Activated CD4-positive, alpha-beta T cell treated with anti-CD3 and anti-CD28 coated beads, Interleukin-2, amount 50 U/mL, for 48 hours (primary cell): Measurements from ENCODE around the gene KCNK5.

Experiments
- DNase-seq, 2 experiments: peaks; one replicate each; pipeline ENCODE4 v3.0.0-alpha.2; 2020

Gene KCNK5

GRCh38 chr6:39228992-39229767 lies at the start of gene KCNK5:
TSS of gene KCNK5 (minus strand) at chr6:39229475. CDS start at chr6:39229111, 364 bp downstream.
- DNase-seq: peak; percentile 85 to 87

- no peak for DNase-seq
These were observed 47.2 kb upstream of the KCNK5 start for GRCh38 chr6:39276379-39276995.

- DNase-seq: no peak
These were observed 45.6 kb upstream of the KCNK5 start for GRCh38 chr6:39274903-39275302.

- no peak for DNase-seq
These were observed 45.2 kb upstream of the KCNK5 start for GRCh38 chr6:39274471-39274870.

DNA sequence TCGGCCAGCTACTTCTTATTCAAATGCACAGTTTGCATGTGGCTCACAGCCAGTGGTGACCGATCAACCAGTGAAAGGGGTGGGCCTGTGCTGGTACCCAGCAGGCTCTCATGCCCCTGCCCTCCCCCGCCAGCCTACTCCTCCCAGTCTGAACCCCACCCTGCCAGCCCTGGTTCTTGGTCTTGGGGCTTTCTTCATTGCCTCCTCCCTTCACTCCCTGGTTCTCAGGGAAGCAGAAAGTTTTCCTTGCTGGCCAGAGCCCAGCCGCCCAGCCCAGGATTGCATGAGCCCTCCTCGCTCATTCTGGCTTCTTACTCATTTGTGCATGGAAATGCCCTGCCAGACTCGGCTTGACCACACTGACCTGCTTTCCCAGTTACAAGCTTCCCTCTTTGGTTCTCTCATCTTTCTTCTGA lies 44.1 kb upstream of the KCNK5 start:
- no peak for DNase-seq

DNA sequence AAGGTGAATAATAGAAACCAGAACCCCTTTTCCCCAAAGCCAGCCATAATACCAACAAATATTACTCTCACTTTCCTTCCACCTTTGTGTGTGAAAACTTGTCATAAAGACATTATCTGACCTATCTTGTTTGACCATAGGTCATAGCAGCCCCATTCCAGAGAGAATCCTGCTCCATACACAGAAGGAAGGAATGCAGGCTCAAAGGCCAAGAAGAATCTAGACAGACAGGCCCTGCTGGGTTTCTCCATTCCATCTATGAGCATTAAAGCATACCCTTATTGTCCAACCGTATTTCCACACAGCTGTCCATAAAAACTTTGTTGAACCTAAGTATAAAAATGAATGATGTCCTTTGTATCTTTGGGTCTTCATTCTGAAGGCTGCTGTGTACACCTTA lies 40.7 kb upstream of the KCNK5 start:
- DNase-seq: no peak

DNA sequence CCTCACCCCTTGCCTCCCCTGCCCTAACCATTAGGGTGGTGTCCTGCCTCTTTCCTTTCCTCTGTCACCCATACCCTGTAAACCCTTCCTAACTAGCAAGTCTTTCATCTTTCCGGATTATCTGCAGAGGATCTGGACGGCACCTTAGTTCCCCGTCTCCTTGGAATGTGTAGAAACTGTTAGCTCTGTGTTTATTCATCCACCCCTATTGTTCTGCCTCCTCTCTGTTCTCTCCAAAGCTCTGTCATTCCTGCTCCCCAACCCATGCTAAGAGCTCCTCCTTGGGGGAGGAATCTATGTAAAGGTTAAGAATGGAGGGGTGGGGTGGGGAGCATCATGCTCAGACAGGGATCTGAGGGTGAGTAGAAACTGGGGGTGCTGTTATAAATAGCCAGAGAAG lies 39.4 kb upstream of the KCNK5 start:
- DNase-seq: no peak

DNA sequence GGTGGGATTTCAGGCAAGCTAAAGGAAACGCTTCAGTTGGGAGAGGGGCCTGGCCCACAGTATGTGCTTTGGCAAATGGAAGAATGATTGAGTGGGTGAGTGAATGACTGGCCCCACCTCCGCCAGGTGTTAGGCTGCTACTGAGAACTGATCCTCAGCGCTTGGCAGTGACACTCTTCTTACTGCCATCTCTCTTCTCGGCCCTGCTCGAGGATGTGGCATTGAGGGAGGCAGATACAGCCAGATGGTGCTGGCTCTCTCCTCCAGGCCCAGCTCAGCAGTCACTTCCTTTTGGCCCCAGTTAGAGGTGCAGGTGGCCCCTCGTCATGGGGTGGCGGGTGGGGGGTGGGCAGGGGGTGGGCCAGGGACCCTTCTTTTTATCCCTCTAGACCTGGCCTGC lies 38.9 kb upstream of the KCNK5 start:
- no peak for DNase-seq

DNA sequence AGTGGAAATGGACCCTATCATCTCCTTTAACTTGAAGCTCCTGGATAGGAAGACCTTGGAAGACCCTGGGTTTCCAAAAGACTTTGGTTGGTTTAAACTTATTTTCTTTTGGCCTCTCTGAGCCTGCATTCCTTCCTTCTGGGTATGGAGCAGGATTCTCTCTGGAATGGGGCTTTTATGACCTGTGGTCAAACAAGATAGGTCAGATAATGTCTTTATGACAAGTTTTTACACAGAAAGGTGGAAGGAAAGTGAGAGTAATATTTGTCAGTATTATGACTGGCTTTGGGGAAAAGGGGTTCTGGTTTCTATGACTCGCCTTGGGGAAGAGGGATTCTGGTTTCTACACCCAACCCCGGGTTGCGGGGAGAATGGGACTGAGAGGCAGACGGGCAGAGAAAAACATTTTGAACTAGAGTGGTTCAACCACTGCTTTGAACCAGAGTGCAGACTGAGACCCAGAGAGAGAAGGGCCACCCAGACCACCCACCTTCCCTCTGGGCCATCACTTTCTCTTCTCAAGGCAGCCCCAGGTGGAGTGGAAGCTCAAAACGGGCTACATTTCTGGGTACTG lies 37.6 kb upstream of the KCNK5 start:
- DNase-seq: peak; percentile 5 to 14

GRCh38 chr6:39266375-39266774 lies 37.1 kb upstream of the KCNK5 start:
- DNase-seq: no peak

DNA sequence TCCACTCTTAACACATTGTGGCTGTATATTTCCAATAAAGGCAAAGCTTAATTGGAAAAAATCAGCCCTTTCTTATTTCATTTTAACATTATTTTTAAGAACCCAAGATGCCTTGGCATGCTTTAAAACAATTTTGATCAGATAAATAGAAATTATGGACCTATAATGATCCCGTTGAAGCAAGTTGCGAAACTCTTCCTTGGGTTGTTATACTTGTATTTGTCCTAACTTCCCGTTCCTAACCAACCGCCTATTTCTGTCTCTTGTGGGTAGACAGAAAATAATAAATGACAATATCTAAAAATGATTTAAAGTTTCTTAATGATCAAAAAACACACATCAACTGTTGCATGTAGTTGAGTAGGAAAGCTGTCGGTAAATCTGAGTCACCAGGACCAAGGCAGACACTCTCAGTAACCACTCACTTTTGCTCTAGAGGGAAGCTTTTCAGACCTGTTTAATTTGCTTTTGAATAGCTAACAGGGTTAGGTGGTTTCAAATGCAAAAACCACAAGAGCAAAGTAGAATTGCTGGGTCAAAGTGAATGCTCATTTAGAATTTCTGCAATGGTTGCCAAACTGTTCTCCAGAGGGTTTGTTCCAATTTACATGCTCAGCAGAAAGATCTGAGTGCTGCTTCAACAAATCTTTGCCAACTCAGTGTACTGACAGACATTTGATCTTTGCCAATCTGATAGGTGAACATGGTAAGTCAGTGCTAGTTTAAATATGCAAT lies 34.2 kb upstream of the KCNK5 start:
- no peak for DNase-seq

GRCh38 chr6:39261751-39262150 lies 32.5 kb upstream of the KCNK5 start:
- DNase-seq: no peak

DNA sequence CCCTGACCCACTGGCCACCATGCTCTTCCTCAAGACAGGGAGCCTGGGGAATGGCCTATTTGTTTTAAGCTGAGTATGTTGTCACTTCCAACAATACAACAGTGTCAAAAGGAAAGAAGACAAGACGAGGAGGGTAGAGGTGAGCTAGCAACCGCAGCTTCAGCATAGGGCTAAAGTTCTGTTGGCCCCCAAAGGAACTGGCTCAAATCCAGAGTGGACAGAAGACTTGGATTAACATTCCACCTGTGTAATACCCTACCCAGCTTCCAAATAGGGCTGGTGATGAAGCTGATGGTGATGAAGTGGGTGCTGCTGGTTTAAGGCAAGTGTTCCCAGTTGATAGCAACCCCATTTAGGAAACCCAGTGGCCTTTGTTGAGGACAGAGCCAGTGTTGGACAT lies 31.7 kb upstream of the KCNK5 start:
- DNase-seq: no peak

DNA sequence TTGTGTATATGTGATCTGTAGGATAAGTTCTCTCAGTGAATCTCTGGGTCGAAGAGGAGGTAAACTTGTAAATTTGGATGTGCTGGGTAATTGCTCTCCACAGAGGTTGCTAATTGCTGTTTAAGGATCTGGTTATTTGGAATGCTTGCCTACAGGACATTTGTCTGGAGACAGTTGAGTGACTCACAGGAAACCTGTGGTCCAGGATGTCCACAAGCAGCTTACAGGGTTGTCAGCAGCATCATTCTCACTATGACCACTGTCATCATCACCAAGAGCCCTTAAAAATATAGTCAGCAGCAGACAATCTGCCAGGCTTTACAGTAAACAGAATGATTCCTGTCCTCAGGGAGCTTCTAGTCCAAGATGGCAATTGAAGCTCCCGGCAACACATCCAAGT lies 31.2 kb upstream of the KCNK5 start:
- DNase-seq: no peak

- DNase-seq: no peak
These were observed 27.1 kb upstream of the KCNK5 start for GRCh38 chr6:39256294-39256940.

GRCh38 chr6:39254999-39255535 lies 25.8 kb upstream of the KCNK5 start:
- no peak for DNase-seq

GRCh38 chr6:39251406-39251805 lies 22.1 kb upstream of the KCNK5 start:
- no peak for DNase-seq

DNA sequence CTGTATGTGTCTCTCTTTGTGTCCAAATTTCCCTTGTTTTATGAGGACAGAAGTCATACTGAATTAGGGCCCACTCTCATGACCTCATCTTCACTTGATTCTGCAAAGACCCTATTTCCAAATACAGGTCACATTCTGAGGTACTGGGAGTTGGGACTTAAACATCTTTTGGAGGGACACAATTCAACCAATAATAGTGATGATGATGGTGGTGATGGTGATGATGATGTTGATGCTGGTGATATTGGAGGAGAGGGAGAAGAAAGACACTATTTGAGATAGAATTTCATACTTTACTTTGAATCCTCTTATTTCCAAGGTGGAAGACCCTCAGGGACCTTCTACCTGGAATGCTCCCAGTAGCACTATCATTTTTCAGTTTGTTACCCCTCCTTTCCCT lies 21.2 kb upstream of the KCNK5 start:
- no peak for DNase-seq

DNA sequence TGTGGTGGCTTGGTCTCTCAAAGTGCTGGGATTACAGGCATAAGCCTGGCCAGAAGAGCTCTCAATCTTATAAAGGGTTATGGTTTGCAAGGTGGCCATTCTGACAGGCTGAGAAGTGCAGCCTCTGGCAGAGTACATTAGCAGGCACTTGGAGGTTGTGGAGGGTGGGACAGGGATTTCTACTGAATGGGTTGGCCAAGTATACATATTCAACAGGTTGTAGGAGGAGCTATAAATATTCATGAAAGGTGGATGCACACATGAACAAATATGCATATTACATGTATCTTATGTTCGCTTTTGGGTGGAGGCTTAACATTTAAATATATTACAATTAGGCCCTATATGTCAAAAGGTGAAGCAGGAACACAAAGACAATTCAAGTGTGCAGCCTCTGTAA lies 20.0 kb upstream of the KCNK5 start:
- no peak for DNase-seq

GRCh38 chr6:39247667-39248194 lies 18.5 kb upstream of the KCNK5 start:
- DNase-seq: no peak

- no peak for DNase-seq
These were observed 14.5 kb upstream of the KCNK5 start for GRCh38 chr6:39243809-39244208.

GRCh38 chr6:39240155-39240757 lies 11.0 kb upstream of the KCNK5 start:
- DNase-seq: no peak
